ENCODE data around the gene YPEL5.

YPEL5 gene

GRCh38 chr2:30147715-30148610 is 1.2 kb downstream of the YPEL5 start:
- DNase-seq (ENCODE audit: low read depth) = peak; percentile 34
- no peak for TF ChIP-seq CTCF (conservative IDR thresholded peaks at IDR 0.05; ENCODE audit: control insufficient read depth, insufficient read depth, low read depth, low read length)
- H3K4me3 ChIP-seq (ENCODE audit: control insufficient read depth, low read depth, low read length) = peak overlapping the region; percentile 75

GRCh38 chr2:30148850-30149249 is 2.0 kb downstream of the YPEL5 start:
- H3K4me3 ChIP-seq (ENCODE audit: control insufficient read depth, low read depth, low read length) = no peak overlapping the region
- no peak for DNase-seq (ENCODE audit: low read depth)
- TF ChIP-seq CTCF (conservative IDR thresholded peaks at IDR 0.05; ENCODE audit: control insufficient read depth, insufficient read depth, low read depth, low read length) = no peak

- no peak for DNase-seq (ENCODE audit: low read depth)
- no peak overlapping the region for H3K4me3 ChIP-seq (ENCODE audit: control insufficient read depth, low read depth, low read length)
- no peak for TF ChIP-seq CTCF (conservative IDR thresholded peaks at IDR 0.05; ENCODE audit: control insufficient read depth, insufficient read depth, low read depth, low read length)
These were observed 2.7 kb downstream of the YPEL5 start for GRCh38 chr2:30149513-30149912.

- no peak for TF ChIP-seq CTCF (conservative IDR thresholded peaks at IDR 0.05; ENCODE audit: control insufficient read depth, insufficient read depth, low read depth, low read length)
- no peak overlapping the region for H3K4me3 ChIP-seq (ENCODE audit: control insufficient read depth, low read depth, low read length)
- no peak for DNase-seq (ENCODE audit: low read depth)
These were observed 3.2 kb downstream of the YPEL5 start for GRCh38 chr2:30149976-30150375.

- H3K4me3 ChIP-seq (ENCODE audit: control insufficient read depth, low read depth, low read length) = no peak overlapping the region
These were observed 4.0 kb downstream of the YPEL5 start for GRCh38 chr2:30150786-30151185.

GRCh38 chr2:30152385-30152784 is 5.6 kb downstream of the YPEL5 start:
- no peak for DNase-seq (ENCODE audit: low read depth)
- TF ChIP-seq CTCF (conservative IDR thresholded peaks at IDR 0.05; ENCODE audit: control insufficient read depth, insufficient read depth, low read depth, low read length) = no peak
- no peak overlapping the region for H3K4me3 ChIP-seq (ENCODE audit: control insufficient read depth, low read depth, low read length)

More at GRCh38 chr2:30150786-30151185, 4.0 kb downstream of the YPEL5 start:
- no peak for TF ChIP-seq CTCF (conservative IDR thresholded peaks at IDR 0.05; ENCODE audit: control insufficient read depth, insufficient read depth, low read depth, low read length)
- DNase-seq (ENCODE audit: low read depth) = no peak

Data from fibroblast of mammary gland (primary cell).